NCI-H146 treated with DMSO at 0.1 percent for 48 hours (cell line): ENCODE measurements around the gene ZG16B.

Experiments used
- DNase-seq: peaks from one replicate; lab custom pipeline; 2025; ENCODE audit not compliant: unreplicated experiment; lab: John Stamatoyannopoulos, UW

ZG16B gene

GRCh38 chr16:2822496-2822895 is 7.6 kb upstream of the ZG16B start:
- DNase-seq = no peak

- no peak for DNase-seq
Measured at GRCh38 chr16:2824626-2825025, 5.5 kb upstream of the ZG16B start.

DNA sequence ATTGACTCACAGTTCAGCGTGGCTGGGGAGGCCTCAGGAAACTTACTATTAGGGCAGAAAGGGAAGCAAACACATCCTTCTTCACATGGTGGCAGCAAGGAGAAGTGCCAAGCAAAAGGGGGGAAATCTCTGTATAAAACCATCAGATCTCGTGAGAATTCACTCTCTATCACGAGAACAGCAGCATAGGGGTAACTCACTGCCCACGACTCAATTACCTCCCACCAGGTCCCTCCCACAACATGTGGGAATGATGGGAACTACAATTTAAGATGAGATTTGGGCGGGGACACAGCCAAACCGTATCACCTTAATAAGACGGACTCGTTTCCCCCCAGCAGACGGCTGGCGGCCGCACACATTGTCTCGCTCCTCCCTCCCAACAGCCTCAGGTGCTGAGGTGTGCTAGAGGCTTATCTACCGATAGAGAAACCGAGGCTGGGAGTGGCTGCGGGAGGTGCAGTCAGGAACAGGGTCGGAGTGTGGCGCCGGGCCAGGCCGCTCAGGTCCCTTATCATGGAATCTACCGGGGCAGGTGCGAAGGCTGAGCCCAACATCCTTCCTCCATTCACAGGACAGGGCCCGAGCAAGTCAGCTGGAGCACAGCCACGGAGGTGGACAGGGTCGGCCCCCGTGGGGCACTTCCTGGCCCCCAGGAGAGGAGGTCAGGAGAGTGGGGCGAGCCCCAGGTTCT is 4.9 kb upstream of the ZG16B start:
- no peak for DNase-seq

- no peak for DNase-seq
Measured at GRCh38 chr16:2825906-2826305, 4.2 kb upstream of the ZG16B start.

GRCh38 chr16:2826591-2827373 is 3.3 kb upstream of the ZG16B start:
- DNase-seq = no peak

DNA sequence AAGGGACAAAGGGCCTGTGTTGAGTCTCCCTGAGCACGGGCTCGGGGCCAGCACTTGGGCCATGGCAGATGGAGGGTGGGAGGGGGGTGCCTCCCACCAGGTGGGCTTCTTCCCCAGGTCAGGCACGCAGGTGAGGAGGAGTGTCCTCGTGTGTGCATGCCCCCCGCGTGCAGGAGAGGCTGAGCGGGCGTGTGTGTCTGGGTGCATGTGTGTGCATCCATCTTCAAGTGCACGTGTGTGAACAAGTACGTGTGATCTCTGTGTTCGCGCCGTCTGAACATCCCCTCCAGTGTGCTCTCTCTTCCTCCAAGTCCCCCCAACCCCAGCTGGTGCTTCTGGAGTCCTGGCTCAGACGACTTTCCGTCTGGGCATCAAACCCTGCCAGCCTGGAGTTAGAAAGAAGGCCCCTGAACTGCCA is 2.7 kb upstream of the ZG16B start:
- DNase-seq = no peak

GRCh38 chr16:2827831-2828520 is 2.1 kb upstream of the ZG16B start:
- DNase-seq = no peak

DNA sequence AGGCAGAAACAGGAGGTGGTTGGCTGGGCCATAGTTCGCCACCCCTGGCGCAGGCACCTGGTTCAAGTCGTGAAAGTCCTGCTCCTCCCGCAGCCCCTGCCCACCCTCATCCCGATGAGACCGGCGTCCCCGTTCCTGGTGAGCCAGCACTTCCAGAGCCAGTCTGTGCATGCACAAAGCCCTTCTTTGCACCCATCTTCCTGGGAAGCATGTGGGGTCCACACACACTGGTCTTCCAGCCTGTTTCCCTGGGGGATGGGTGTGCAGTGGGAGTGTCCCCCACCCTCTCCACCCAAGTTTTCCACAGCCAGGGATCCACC is 1.6 kb upstream of the ZG16B start:
- DNase-seq = no peak

GRCh38 chr16:2828876-2829430 is 1.1 kb upstream of the ZG16B start:
- no peak for DNase-seq

GRCh38 chr16:2830355-2830695 is 222 bp downstream of the ZG16B start:
- DNase-seq = no peak

- DNase-seq = no peak
Measured at GRCh38 chr16:2831203-2831602, 1.1 kb downstream of the ZG16B start.

- DNase-seq = no peak
Measured at GRCh38 chr16:2833776-2834175, 3.7 kb downstream of the ZG16B start.

- DNase-seq = no peak
Measured at GRCh38 chr16:2834968-2835367, 4.9 kb downstream of the ZG16B start.

GRCh38 chr16:2835638-2836493 is 5.8 kb downstream of the ZG16B start:
- no peak for DNase-seq

DNA sequence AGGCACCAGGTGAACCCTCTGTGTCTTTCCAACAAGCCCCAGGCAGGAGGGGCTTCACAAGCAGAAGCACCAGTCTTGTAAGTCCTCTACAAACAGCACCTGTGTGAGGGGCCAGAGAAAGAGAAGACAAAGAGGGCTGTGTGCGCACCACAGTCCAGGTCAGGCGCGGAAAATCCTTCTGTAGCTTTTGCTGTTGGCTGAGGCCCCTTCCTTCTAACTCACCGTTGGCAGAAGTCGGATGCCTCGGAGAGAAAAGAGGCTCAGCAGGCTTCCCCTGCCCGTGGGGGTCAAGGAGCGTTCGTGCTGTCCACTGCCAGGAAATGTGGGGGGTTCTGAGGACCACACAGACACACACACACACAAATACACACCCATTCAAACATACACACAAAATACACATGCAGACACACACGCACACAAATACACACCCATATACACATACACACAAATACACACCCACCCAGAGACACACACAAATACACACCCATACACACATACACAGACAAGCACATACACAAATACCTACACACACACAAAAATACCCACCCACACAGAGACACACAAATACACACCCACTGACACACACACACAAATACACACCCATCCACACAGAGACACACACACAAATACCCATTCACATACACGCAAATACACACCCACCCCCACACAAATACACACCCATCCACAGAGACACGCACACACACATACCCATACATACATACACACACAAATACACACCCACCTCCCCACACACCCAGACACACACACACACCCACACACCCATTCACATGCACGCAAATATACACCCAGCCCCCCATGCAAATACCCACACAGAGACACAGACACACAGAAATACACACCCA is 6.8 kb downstream of the ZG16B start:
- no peak for DNase-seq

DNA sequence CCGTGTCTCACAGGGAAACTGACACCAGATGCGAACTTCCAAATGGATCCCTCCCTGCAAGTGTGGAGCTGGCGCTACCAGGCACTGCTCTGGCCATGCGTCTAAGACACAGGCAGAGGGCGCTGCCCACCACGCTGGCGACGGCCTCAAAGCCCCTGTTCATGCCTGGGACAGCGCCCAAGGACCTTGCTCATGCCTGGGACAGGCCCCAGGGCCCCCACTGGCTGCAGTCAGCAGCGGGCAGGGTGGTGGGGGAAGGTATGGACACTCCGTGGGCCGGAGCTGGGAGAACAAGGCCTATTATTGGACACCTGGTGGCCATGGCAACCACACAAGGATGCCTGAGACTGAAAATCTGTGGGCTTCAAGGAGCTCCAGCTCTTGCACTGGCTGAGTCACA is 8.8 kb downstream of the ZG16B start:
- DNase-seq = peak; percentile 21

DNA sequence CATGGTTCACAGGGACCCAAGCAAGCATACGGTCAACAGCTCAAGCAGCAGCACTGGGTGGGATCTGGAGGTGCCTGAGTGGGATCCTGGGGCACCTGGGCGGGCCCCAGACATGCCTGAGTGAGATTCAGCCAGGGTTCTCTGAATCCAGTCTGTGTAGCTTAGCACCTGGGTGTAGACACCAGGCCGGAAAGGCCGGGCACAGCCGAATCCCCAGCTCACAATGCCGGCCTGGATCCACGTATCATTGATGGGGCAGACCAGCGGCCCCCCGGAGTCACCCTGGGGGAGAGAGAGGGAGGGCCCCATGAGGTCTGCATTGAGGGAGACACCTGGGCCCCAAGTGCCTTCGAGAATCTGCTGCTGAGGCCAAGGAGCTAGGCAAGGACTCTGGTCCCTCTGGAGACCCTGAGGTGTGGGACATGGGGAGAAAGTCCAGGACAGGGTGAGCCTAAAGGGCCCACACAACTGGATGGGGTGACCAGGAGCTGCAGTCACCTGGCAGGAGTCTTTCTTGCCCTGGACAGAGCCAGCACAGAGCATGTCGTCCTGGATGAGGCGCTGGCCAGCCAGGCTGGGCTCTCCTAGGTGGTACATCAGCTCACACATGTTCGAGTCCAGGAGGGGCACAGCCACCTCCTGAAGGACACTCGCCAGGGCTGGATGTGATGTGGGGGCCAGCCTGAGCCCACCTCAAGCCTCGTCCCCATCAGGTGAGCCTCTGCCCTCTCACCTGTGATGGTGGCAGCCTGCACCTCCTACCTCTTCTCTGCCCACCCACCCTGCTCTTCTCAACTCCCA is 9.7 kb downstream of the ZG16B start:
- no peak for DNase-seq

DNA sequence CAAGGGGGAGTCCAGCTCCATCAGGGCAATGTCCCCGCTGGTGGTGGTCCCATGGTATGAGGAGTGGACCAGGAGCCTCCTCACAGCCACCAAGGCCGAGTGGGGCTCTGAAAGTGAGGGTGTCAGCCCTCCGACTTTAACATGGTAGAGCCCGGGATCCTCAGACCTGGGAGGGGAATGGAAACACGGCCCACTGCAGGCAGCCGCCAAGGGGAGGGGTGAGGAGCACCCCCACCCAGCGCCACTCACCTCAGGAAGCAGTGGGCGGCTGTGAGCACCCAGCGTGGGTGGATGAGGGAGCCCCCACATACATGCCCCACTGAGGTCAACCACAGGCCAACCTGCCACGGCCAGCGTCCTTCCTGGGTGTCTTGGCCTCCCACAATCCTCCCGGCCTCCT is 10.8 kb downstream of the ZG16B start:
- DNase-seq = no peak

GRCh38 chr16:2841606-2842339 is 11.7 kb downstream of the ZG16B start:
- DNase-seq = no peak
